Left renal pelvis (tissue), 4 donors: ENCODE measurements around the gene EHBP1. TPM values are rescaled to one million over a fixed set of nuclear protein-coding genes. Genes with fewer than 3 reads are reported as not detected.

Experiments used
- DNase-seq, 4 donors: peaks; one replicate each; pipeline ENCODE4 v3.0.0-alpha.2; 2013; ENCODE audit warnings: low read depth in 4 of 4, low spot score in 3 of 4
- polyA plus RNA-seq, 4 donors: library from polyadenylated mRNA; unstranded; fragments of 120-200 nt; gene quantifications; one replicate each; pipeline ENCODE4 v1.2.1, GENCODE V29; 2013; ENCODE audit not compliant: insufficient read length in 4 of 4

The EHBP1 gene
- polyA plus RNA-seq, 4 donors = 45.0 to 95.9 (median 55.6) TPM

DNA sequence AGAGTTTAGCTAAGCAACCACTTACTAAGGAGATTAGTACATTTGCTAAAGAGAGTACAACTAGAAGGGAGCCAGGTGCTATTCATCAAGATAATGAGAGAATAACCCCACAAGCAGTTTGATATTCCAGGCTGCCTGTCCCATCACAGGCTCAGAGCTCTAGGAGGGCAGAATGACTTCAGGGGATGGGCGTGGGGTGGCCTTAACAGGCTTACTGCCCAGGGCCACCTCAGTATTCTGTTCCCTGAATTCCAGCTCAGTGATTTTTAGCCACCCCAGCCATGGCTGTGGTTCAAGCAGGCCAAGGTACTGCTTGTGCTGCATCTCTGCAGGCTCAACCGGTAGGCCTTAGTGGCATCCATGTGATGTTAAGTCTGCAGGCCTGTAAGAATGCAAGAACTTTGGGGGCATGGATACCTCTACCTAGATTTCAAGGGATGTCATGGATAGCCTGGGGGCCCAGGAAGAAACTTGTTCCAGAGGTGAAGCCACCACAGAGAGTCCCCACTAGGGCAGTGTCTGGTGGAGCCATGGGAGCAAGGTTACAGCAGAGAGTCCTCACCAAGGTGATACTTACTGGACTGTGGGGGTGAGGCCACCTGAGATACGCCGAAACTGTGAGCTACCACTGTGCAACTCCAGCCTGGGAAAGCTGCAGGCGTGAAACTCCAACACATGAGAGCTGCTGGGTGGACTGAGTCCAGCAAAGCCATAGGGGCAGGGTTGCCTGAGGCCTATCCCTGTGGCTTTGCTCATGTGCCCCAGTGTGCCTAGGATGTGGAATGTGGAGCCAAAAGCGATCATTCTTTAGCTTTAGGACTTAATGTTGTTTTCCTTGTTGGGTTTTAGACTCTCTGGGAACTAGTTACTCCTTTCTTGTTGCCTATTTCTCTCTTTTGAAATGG lies 107.7 kb downstream of the EHBP1 start:
- DNase-seq = no peak

DNA sequence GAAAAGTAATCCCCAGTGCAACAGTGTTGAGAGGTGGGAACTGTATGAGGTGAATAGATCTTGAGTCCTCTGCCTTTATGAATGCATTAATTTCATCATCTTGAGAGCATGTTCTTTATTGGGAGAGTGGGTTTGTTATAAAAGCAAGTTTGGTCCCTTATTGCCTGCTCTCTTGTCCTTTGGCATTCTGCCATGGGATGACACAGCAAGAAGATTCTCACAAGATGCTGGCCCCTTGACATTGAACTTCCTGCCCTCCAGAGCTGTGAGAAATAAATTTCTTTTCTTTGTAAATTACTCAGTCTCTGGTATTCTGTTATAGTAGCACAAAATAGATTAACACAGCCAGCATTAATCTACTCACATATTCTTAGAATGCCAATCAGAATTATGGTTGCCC lies 108.6 kb downstream of the EHBP1 start:
- DNase-seq = no peak

DNA sequence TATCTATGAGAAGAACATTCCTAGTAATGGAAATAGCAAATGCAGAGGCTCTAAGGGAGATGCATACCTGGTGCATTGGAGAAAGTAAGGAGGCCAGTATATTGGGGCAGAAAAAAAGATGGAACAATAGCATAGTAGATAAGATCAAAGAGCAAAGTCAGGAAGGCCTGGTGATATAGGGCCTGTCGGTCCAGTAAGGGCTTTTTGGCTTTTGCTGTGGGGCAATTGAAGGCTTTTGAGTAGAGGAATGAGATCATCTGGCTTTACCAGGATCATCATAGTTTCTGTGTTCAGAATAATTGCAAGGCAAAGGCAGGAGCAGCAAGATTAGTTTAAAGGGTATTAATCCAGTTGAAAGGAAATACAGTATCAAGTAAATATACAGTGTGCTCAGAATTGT lies 111.8 kb downstream of the EHBP1 start:
- DNase-seq = no peak

DNA sequence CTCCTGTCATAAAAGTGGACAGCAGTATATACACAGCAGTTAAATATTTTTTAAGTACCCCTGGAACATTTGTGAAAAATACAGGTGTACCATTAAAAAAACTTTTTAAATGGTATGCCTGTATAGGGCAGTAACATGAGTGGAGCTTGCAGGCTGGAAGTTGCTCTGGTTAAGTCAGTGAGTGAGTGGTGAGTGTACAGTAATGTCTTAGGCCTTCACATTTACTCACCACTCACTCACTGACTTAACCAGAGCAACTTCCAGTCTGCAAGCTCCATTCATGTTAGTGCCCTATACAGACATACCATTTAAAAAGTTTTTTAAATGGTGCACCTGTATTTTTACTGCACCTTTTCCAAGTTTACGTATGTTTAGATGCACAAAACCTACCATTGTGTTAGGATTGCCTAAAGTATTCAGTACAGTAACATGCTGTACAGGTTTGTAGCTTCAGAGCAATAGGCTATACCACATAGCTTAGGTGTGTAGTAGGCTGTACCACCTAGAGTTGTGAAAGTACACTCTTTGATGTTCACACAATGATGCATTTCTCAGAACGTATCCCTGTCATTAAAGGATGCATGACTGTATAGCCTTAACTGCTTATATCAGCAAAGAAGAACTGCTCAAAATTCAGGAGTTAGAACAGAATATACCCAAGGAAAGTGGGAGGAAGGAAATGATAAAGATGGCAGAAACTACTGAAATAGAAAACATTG lies 112.6 kb downstream of the EHBP1 start:
- DNase-seq = no peak

DNA sequence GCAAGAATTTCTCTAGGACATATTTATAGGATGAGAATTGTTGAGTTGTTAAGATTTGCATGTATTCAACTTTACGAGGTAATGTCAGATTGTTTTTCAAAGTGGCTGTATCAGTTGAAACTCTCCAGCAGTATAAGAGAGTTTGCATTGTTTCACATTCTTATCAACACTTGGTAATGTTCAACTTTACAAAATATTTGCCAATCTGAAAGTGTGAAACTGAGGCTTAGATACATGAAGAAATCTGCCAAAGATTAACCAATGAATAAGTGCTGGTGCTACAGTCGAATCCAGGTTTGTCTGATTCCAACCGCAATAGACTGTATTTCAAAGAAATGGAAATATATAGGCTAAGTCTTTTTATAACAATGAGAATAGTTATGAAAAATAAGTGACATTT lies 117.0 kb downstream of the EHBP1 start:
- DNase-seq = no peak

DNA sequence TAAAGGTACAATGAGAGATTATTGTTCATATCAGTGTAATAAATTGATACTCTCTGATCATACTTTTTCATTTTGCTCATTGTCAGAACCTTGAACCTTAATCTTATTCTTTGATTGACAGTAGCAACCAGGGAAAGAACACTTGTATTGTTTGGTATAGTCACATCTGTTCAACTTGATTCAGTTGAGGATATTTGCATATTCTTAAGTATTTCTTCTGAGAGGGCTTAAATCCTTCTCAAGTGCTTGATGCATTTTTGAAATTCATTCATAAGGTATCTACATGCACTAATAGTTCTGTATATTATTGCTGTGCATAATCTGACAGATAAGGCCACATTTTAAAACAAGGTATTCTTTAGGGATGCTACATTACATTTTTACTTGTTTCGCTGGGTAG lies 118.9 kb downstream of the EHBP1 start:
- DNase-seq = no peak

DNA sequence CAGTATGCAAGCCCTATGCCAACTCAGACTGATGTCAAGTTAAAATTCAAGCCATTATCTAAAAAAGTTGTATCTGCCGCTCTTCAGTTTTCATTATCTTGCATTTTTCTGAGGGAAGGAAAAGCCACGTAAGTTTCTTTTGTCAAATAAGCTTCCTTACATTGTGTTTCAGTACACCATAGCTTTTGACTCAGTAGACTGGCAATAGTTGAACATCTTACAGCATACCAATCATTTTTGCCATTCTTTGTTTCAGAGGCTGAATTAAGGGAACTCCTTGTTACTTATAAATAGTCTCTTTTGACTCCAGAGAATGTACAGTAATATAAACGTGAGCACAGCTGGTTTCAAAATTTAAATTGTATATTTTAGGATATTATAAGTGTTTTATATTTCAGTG lies 120.6 kb downstream of the EHBP1 start:
- no peak for DNase-seq

DNA sequence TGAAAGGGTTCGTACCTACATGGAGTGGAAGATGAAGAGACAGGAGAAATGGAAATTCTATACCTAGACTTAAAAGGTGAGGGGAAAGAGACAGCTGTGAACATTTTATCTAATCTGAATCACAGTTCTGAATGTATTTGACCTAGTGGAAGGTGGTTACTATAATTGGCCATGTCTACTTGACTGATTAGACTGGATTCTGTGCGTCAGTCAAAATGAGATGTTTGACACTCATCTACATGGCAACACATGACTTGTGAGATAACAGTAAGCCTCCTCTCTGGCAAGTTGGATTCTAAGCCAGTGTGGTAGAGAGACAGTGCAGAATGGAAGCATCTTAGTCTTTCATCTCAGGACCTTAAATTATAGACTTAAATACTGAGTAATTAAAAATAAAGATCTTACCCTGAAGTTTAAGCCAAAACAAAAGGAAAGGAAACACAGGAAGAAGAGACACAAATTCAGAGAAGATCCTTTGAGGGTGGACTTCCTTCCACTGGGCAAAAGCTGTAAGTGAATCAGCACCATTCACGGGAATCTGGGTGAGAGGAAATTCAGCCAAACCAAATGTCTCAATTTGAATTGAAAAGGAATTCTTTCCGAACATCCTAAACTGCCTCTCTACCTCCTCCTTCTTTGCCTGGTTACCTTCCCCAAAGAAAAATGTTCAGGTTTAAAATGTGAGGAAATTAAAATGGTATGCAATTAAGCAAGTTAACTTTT lies 121.6 kb downstream of the EHBP1 start:
- no peak for DNase-seq

DNA sequence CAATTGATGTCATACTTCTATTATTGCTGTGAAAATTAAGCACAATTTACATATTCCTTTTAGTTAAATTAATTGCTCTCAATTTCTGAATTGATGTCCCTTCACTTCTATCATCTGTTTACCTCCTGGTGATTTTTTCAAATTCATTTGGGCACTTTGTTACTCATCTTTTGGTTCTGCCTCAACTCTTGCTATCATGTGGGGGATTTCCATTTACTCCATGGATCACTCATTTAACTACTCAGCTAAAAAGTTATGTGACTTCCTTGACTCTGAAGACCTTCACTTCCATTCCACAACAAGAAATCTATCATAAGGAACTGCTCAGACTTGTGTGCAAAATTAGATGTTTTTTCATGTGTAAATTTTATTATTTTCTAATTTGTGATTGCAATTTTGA lies 126.2 kb downstream of the EHBP1 start:
- no peak for DNase-seq

DNA sequence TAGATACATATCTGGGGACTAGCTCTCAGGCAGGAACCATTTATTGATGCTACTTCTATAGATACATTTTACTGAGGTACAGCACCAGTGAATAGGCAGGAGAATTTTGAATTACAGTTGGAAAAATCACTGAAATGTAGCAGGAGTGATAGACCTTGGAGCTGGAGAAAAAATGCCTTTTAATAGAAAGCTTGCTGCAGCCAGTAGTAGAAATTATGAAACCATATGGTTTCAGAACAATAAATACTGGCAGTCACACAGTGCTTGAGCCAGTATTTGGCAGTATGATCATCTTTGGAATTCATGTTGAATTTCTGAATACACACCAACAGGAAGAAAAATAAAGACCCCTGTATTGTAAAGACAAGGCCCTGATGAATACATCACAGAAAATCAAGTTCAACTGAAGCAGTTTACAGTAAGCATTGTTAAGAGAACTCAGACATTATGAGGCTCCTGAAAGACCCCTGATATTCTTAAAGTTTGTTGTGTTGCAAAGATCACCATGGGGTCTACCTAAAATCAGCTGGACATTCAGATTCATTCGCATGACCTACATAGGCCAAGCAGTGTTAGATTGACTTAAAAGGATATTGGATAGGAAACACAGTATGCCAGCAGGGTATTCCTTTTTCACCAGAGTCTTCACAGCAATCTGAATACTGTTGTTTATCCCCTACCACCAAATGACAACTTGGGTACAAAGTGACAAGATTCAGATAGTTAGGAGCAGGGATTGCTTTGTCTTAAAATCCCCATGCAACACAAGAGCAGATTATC lies 139.0 kb downstream of the EHBP1 start:
- no peak for DNase-seq

DNA sequence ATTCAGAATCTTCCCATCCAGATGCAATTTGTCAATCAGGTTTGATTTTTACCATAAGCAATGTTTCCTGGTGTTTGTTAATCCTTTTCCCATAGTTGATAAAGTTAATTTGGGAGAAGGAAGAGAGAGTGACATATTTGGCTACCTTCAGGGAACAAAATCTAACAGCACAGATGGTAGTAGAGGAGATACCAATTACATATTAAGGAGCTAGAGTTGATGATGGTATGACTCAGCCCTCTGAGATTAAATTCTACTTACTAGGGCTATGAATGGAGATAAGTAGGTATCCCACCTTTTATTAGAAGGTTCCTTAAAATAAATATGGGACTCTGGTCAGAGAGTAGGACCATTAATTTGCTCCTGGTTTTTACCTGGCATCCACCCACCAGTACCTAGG lies 139.7 kb downstream of the EHBP1 start:
- no peak for DNase-seq

DNA sequence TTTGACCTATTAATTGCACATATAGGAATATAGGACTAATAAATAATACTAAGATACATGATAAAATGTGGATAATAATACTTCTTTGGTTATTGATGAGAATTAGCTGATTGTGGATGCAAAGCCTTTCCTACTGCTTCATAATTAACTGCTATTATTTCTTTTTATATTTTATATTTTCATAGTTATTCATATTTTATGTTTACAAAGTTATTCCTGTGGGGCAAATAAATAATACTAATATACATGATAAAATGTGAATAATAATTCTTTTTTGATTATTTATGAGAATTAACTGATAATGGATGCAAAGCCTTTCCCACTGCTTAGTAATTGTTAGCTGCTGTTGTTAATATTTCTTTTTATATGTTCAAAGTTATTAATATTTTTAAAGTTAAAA lies 146.7 kb downstream of the EHBP1 start:
- no peak for DNase-seq

DNA sequence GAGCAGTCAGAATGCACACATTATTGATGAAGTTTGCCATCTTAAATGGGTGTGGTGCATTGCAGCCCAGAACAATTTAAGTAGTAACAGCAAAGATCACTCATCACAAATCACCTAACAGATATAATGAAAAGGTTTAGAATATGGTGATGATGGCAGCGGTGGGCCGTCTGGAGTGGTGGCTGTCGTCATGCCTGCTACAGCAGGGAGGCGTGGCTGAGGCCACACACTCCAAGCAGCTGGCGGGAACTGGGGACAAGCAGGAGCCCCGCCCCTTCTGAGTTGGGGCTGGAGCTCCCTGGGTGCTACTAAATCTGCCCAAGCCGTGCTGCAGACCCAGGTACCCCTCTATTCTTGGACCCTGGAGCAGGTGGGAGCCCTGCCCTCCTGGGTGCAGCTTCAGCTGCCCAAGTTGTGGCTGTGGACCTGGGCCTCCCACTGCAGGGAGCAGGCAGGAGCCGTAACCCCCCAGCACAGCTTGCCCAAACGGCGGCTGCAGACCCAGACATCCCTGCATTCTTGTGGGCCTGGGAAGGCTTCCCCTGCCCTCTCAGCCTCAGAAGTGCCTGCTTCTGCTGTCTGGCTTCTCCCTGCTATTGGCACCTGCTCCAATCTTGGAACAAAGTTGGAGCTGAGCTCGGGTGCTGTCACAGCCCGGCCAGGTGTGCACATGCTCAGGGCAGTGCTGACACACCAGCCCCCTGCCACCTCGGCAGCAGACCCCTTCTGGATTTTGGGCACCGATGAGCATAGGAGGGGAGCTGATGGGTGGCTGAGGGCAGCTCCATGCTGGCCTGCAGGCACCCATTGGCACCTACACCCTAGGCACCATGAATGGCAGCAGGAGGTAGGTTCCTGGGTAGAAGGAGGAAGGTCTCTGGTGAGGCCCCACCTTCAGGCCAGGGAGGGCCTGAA lies 149.3 kb downstream of the EHBP1 start:
- no peak for DNase-seq

DNA sequence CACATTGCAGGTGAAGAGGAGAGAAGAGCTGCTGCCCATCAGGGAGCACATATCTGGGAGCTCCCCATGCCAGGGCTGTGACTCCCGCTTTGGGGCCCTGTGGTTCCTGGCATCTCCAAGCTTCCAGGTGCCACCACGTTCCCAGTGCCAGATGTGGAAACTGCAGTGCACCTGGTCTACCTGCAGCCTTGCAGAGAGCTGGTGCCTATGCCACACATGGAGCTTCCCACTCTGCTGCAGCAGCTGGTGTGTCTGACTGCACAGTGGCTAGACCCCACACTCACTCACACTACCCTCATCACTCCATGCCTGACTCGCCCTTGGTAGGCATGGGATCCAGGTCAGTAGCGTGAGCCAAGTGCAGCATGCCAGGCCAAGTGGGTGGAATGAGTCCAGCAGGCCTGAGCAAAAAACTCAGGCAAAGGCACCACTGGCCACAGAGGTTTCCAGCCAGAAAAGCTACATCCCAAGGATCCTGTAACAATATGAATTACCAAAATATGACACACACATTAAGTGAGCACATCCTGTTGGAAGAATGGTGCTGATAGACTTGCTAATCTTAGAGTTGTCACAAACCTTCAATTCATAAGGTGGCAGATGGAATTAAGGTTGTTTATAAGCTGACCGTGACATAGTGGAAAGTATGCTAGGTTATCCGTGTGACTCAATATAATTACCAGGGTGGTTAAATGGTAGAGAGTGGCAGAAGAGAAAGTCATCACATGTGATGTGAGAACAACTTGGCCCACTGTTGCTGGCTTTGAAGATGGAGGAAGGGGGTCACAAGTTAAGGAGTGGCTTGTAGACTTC lies 150.9 kb downstream of the EHBP1 start:
- no peak for DNase-seq

DNA sequence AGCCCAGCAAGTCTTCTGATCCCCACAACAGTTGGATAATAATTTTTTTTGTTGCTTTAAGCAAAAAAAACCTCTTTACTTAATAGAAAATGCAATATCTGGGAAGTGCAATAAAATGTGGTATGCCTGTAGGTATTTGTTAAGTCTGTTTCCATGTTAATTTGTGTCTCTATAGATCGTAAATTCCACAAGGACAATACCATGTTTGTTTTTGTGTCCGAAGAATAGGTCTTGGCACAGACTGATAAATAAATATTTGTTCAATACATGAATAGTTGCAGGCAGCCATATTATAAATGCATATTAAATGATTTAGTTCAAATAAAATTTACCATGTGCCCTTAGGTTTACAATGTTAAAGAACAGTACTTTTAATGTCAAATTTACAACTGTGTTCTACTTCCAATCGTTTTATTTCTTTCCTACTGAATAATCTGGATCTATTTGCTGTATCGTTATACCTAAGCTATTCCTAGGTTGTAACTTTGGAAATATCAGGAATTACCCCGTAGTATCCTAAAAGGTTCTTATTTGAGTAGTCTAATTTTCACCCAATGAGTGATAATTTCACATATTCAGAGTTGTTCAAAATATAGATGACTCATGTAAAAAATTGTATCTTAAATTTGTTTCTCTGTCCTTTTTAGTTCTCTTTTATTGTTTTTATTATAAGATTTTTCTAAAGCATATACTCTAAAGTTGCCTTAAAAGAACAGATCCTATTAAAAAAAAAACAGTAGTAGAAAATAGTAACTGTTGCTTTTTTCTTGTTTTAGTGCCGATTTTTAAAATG lies 151.8 kb downstream of the EHBP1 start:
- DNase-seq = no peak

DNA sequence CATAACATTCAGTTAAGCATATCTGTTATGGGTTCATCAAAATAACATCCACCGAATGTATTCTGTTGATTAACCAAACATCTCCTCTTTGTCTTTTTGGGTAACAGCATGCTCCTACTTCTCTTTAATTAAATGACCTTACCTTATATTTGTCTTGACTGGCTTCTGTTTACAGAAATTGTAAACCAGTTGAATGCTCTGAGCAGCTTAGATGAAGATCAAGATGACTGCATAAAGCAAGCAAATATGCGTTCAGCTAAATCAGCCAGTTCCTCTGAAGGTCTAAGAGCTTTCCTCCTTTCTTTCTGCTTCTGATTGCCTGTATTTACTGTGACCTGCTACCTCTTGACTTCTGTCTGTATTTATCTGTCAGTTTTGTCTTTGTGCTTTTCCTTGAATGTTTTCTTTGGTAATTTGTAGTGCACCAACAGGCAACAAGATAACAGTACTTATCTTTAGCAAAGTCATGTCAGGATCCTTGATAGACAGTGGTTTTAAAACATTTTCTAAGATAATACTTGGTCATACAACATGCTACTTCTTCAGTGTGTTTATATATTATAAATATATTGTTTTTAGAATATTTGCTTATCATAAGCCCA lies 152.8 kb downstream of the EHBP1 start:
- no peak for DNase-seq

DNA sequence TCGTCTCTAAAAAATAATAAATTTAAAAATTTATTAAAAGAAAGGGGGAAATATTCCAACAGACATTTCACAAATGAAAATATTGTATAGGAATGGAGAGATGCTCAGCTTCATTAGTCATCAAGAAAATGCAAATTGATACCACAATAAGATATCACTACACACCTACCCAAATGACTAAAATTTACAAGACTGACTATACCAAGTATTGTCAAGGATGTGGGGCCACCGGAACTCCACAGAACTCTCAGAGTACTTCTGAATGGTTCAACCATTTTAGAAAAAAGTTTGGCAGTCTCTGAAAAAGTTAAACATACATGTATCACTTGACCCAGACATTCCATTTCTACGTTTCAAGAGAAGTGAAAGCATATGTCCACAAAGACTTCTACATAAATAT lies 163.4 kb downstream of the EHBP1 start:
- DNase-seq = no peak

DNA sequence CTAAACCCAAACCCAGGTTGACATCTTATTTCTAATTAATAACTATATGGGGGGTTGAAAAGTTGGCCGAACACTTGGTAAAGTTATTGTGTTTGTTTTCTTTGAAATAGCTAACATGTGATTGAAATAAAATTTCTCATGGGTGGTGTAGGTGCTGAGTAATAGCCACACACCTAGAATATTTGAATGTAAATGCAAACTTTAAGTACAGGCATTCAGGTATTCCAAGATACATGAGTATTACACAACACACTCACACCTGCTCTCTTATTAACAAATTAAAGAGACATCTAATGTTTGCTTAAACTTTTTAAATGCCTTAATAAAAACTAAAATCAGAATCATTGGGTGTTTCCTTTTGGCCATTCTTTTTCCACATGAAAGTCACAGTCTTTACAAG lies 165.5 kb downstream of the EHBP1 start:
- no peak for DNase-seq
